Smooth muscle cell (in vitro differentiated cells): ENCODE results near the gene RCSD1. TPM values are rescaled to one million over a fixed set of nuclear protein-coding genes. Genes with fewer than 3 reads are reported as not detected.
A peak's percentile ranks its signal among the peaks of the same experiment; 100 is the strongest.

Source experiments
- DNase-seq: peaks from one replicate; lab custom pipeline; 2025; ENCODE audit not compliant: unreplicated experiment; lab: John Stamatoyannopoulos, UW
- H2AFZ ChIP-seq: fragments of 200-600 bp; sonication (generic); 2 replicates; pipeline ENCODE4 v1.6.0; 2016; ENCODE audit warnings: antibody characterized with exemption, low read depth, mild to moderate bottlenecking
- H3F3A ChIP-seq: fragments of 200-600 bp; sonication (generic); 2 replicates; pipeline ENCODE4 v1.6.0; 2017; ENCODE audit warnings: antibody characterized with exemption, low read depth
- H3K27ac ChIP-seq: fragments of 200-600 bp; sonication (generic); 2 replicates; pipeline ENCODE4 v1.5.1; 2016; ENCODE audit warnings: low read depth, mild to moderate bottlenecking
- H3K27me3 ChIP-seq: fragments of 200-600 bp; sonication (generic); 2 replicates; pipeline ENCODE4 v1.6.1; 2016; ENCODE audit warnings: low read depth, mild to moderate bottlenecking
- H3K36me3 ChIP-seq: fragments of 200-600 bp; sonication (generic); 2 replicates; pipeline ENCODE4 v1.5.1; 2016; ENCODE audit warnings: low read depth
- H3K4me1 ChIP-seq: fragments of 200-600 bp; sonication (generic); 2 replicates; pipeline ENCODE4 v1.5.1; 2016; ENCODE audit warnings: low read depth
- H3K4me2 ChIP-seq: fragments of 200-600 bp; sonication (generic); 2 replicates; pipeline ENCODE4 v1.6.0; 2016; ENCODE audit warnings: mild to moderate bottlenecking
- H3K4me3 ChIP-seq: fragments of 200-600 bp; sonication (generic); 2 replicates; pipeline ENCODE4 v1.5.1; 2016; ENCODE audit warnings: mild to moderate bottlenecking
- H3K79me2 ChIP-seq: fragments of 200-600 bp; sonication (generic); 2 replicates; pipeline ENCODE4 v1.6.0; 2016; ENCODE audit warnings: low read depth, mild to moderate bottlenecking
- H3K9ac ChIP-seq: fragments of 200-600 bp; sonication (generic); 2 replicates; pipeline ENCODE4 v1.6.0; 2016; ENCODE audit warnings: low read depth
- H3K9me3 ChIP-seq: fragments of 200-600 bp; sonication (generic); replicated peaks from 2 replicates; pipeline ENCODE4 v1.5.1; 2016; ENCODE audit warnings: low read depth
- H4K20me1 ChIP-seq: fragments of 200-600 bp; sonication (generic); 2 replicates; pipeline ENCODE4 v1.6.0; 2016; ENCODE audit warnings: low read depth
- WGBS: methylation state at CpG from one replicate; pipeline ENCODE4 v1.1.7; 2016; ENCODE audit warnings: low lambda C conversion rate; 5-methylcytosine and 5-hydroxymethylcytosine counted together
- polyA plus RNA-seq: library from polyadenylated mRNA; unstranded; fragments of >200 nt; fragmentation: Nextera tagmentation; extraction: Ambion mirVana; gene quantifications from 2 replicates; pipeline ENCODE4 v1.2.1, GENCODE V29; 2016
- total RNA-seq: library from RNA; depleted of rRNA; stranded (reverse); fragments of >200 nt; gene quantifications from 2 replicates; pipeline ENCODE4 v1.2.3, GENCODE V29; 2014
- TF ChIP-seq, protein P1 (sequence below): fragments of 200-600 bp; sonication (generic); IDR thresholded peaks from 2 replicates; pipeline ENCODE4 v1.5.1; 2017; ENCODE audit warnings: borderline replicate concordance, mild to moderate bottlenecking, antibody characterized with exemption; ENCODE audit not compliant: insufficient read depth, poor library complexity, severe bottlenecking

Gene RCSD1, protein sequence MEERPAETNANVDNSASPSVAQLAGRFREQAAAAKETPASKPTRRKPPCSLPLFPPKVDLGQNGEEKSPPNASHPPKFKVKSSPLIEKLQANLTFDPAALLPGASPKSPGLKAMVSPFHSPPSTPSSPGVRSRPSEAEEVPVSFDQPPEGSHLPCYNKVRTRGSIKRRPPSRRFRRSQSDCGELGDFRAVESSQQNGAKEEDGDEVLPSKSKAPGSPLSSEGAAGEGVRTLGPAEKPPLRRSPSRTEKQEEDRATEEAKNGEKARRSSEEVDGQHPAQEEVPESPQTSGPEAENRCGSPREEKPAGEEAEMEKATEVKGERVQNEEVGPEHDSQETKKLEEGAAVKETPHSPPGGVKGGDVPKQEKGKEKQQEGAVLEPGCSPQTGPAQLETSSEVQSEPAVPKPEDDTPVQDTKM
- total RNA-seq, result 0.27 TPM in 1 of 2 replicates, not detected in the other
- 0.40 TPM in 1 of 2 replicates, not detected in the other for polyA plus RNA-seq

DNA sequence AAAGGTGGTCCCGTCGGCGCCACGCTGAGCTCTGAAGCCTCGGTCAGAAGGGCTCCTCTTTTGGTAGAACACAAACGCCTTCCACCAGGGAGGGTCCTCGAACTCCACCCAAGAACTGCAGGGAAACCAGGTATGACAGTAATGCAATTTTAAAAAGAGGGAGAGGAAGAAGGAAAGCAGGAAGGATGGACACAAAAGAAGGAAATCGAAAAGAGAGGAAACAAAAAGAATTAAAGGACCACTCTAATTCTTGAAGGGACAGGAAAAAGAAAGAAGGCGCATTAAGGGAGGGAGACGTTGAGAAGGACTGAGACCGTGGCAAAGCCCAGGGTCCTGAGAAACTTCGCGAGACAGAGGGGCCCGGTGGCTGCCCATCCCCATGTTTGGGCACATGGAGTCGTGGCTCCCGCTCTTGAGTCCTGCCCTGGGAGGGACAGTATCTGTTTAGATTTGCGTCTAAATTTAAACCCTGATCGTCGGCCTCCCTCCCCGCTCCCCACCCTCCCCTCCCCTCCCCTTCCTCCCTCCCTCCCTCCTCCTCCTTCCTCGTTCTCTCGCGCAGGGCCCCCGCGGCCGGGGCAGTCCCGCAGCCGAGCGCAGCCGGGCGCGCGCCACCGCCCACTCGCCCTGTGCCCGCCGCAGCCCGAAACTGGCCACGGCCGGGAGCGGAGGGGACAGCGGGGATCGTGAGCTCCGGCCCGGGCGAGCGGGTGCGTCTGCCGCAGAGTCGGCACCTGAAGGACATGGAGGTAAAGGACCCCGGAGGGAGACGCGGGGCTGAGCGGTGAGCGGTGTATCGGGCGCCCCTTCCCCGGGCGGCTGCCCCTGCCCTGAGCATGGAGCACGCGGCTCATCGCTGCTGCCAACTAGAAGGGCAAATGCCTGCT is at the start of gene RCSD1:
Gene RCSD1, plus strand, starts transcription at position 552 of the 887 bp plus-strand sequence. Its CDS starts 192 bp downstream, at position 744.
- TF ChIP-seq, protein P1, sequence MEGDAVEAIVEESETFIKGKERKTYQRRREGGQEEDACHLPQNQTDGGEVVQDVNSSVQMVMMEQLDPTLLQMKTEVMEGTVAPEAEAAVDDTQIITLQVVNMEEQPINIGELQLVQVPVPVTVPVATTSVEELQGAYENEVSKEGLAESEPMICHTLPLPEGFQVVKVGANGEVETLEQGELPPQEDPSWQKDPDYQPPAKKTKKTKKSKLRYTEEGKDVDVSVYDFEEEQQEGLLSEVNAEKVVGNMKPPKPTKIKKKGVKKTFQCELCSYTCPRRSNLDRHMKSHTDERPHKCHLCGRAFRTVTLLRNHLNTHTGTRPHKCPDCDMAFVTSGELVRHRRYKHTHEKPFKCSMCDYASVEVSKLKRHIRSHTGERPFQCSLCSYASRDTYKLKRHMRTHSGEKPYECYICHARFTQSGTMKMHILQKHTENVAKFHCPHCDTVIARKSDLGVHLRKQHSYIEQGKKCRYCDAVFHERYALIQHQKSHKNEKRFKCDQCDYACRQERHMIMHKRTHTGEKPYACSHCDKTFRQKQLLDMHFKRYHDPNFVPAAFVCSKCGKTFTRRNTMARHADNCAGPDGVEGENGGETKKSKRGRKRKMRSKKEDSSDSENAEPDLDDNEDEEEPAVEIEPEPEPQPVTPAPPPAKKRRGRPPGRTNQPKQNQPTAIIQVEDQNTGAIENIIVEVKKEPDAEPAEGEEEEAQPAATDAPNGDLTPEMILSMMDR, result no peak
- H4K20me1 ChIP-seq, result no peaks in the 10 kb centered on the region
- H3K4me2 ChIP-seq, result peak within 1 kb of the TSS; percentile 99
- no peaks in the 10 kb centered on the region for H3K36me3 ChIP-seq
- H3K4me3 ChIP-seq, result peak within 1 kb of the TSS; percentile 68
- no peaks in the 10 kb centered on the region for H3K79me2 ChIP-seq
- H3F3A ChIP-seq, result no peaks in the 10 kb centered on the region
- WGBS, result 14% methylated on average over 40 of the region's 62 CpGs
- no peaks in the 10 kb centered on the region for H3K27me3 ChIP-seq
- H3K9me3 ChIP-seq, result no peaks in the 10 kb centered on the region
- H2AFZ ChIP-seq, result peak within 1 kb of the TSS; percentile 51
- H3K9ac ChIP-seq, result peak within 1 kb of the TSS; percentile 13
- peaks cover 1% of the 10 kb centered on the region for H3K4me1 ChIP-seq
- H3K27ac ChIP-seq, result no peak within 1 kb of the TSS
- DNase-seq, result no peak

DNA sequence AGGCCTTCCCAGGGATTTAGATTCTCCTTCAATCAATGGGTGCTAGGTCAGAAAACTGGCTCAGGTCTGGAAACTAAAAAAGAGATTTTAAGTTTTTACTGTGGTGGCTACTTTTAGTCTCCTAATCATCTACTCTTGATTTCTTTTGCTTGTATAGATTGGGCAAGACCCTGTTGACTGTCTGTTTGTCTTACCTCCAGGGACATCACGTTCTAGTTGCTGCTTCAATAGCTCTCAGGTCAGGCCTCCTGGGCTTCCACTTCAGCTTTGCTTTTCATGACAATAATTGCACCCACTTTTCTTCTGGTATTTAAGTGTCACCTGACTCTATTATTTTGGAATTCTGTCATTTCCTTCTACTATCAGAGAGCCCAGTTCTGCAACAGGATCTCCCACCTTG is 48.0 kb upstream of the RCSD1 start:
- H3K36me3 ChIP-seq, result no peaks in the 10 kb centered on the region
- no peak overlapping the region for H2AFZ ChIP-seq
- H3F3A ChIP-seq, result no peaks in the 10 kb centered on the region
- WGBS, result 92% methylated on average over 1 of the region's 1 CpG
- no peaks in the 10 kb centered on the region for H3K79me2 ChIP-seq
- TF ChIP-seq, protein P1, result no peak
- no peaks in the 10 kb centered on the region for H3K4me1 ChIP-seq
- no peak overlapping the region for H3K9ac ChIP-seq
- H4K20me1 ChIP-seq, result no peaks in the 10 kb centered on the region
- no peak for DNase-seq
- no peak overlapping the region for H3K27ac ChIP-seq
- no peak overlapping the region for H3K4me3 ChIP-seq
- H3K9me3 ChIP-seq, result no peaks in the 10 kb centered on the region
- no peak overlapping the region for H3K4me2 ChIP-seq
- no peaks in the 10 kb centered on the region for H3K27me3 ChIP-seq

DNA sequence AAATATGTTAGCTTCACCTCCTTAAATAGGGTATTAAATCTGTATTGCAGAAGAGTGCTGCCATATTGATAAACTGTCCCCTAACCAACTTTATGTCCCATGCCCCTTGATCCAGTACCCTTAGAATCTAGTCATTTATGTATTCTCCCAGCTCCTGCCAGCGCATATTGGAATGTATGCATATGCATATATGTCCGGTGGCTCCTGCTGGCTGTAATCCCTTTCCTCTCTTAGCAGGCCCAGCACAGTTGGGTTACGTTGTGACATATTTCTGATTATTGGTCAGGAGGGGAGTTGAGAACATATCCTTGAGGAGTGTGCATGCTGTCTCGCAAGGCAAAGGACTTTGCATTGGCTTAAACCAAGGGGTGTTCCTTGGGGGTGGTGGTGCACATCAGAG is 47.3 kb upstream of the RCSD1 start:
- no peak overlapping the region for H3K27ac ChIP-seq
- TF ChIP-seq, protein P1, result no peak
- H3K4me1 ChIP-seq, result no peaks in the 10 kb centered on the region
- H3K79me2 ChIP-seq, result no peaks in the 10 kb centered on the region
- H3K27me3 ChIP-seq, result no peaks in the 10 kb centered on the region
- H3K4me3 ChIP-seq, result no peak overlapping the region
- no peaks in the 10 kb centered on the region for H3K9me3 ChIP-seq
- H3K4me2 ChIP-seq, result no peak overlapping the region
- WGBS, result 94% methylated on average over 4 of the region's 4 CpGs
- H4K20me1 ChIP-seq, result no peaks in the 10 kb centered on the region
- no peak overlapping the region for H2AFZ ChIP-seq
- no peak for DNase-seq
- no peaks in the 10 kb centered on the region for H3K36me3 ChIP-seq
- H3K9ac ChIP-seq, result no peak overlapping the region
- H3F3A ChIP-seq, result no peaks in the 10 kb centered on the region
